Endothelial cell (in vitro differentiated cells): Measurements from ENCODE around the gene SYNPO. TPM values are rescaled to one million over a fixed set of nuclear protein-coding genes. Genes with fewer than 3 reads are reported as not detected.

Source experiments
- DNase-seq: peaks from one replicate; pipeline ENCODE4 v3.0.0; 2021; ENCODE audit warnings: low spot score
- H3K27ac Mint-ChIP-seq: one replicate; pipeline ENCODE4 v1.8.0; 2021; ENCODE audit warnings: mixed read lengths, inconsistent platforms; ENCODE audit not compliant: unreplicated experiment
- H3K27me3 Mint-ChIP-seq: one replicate; pipeline ENCODE4 v1.8.0; 2021; ENCODE audit warnings: mild to moderate bottlenecking, moderate library complexity, mixed read lengths, inconsistent platforms; ENCODE audit not compliant: unreplicated experiment
- H3K36me3 Mint-ChIP-seq: one replicate; pipeline ENCODE4 v1.8.0; 2021; ENCODE audit warnings: mild to moderate bottlenecking, low read depth, mixed read lengths, inconsistent platforms; ENCODE audit not compliant: unreplicated experiment
- H3K4me1 Mint-ChIP-seq: one replicate; pipeline ENCODE4 v1.8.0; 2021; ENCODE audit warnings: mild to moderate bottlenecking, mixed read lengths, inconsistent platforms; ENCODE audit not compliant: unreplicated experiment
- H3K4me3 Mint-ChIP-seq: one replicate; pipeline ENCODE4 v1.8.0; 2021; ENCODE audit warnings: mild to moderate bottlenecking, mixed read lengths, inconsistent platforms; ENCODE audit not compliant: unreplicated experiment
- H3K9me3 Mint-ChIP-seq: one replicate; pipeline ENCODE4 v1.8.0; 2021; ENCODE audit warnings: mixed read lengths, inconsistent platforms; ENCODE audit not compliant: unreplicated experiment
- CTCF ChIP-seq: fragments of 200-600 bp; sonication (generic); IDR thresholded peaks from one replicate; pipeline ENCODE4 v1.5.0; 2021; ENCODE audit warnings: antibody characterized with exemption; ENCODE audit not compliant: unreplicated experiment
- total RNA-seq: library from RNA; stranded (reverse); fragmentation: NEBNext Ultra II Directional; extraction: Animal tissue kit (Norgen Biotek cat#: 25700); gene quantifications from one replicate; pipeline ENCODE4 v1.2.1, GENCODE V29; 2021; ENCODE audit not compliant: unreplicated experiment

SYNPO gene
- total RNA-seq, 1 donor from 2014 or later, result 94.3 TPM

GRCh38 chr5:150660108-150660831, 19.8 kb downstream of the SYNPO start:
- peak overlapping the region; percentile 27 for H3K27ac Mint-ChIP-seq
- DNase-seq, result no peak
- peaks cover 13% of the 10 kb centered on the region for H3K36me3 Mint-ChIP-seq
- H3K4me1 Mint-ChIP-seq, result peaks cover 29% of the 10 kb centered on the region
- TF ChIP-seq CTCF, result no peak
- H3K4me3 Mint-ChIP-seq, result no peak overlapping the region
- peaks cover 14% of the 10 kb centered on the region for H3K27me3 Mint-ChIP-seq
- no peaks in the 10 kb centered on the region for H3K9me3 Mint-ChIP-seq

- no peak within 1 kb of the TSS for H3K4me3 Mint-ChIP-seq
- DNase-seq, result no peak
- no peak for TF ChIP-seq CTCF
- peak within 1 kb of the TSS; percentile 27 for H3K27ac Mint-ChIP-seq
- H3K4me1 Mint-ChIP-seq, result peaks cover 29% of the 10 kb centered on the region
- H3K36me3 Mint-ChIP-seq, result peaks cover 10% of the 10 kb centered on the region
- H3K27me3 Mint-ChIP-seq, result peaks cover 11% of the 10 kb centered on the region
- no peaks in the 10 kb centered on the region for H3K9me3 Mint-ChIP-seq
These were observed 20.6 kb downstream of the SYNPO start, which contains the start of gene MYOZ3 for GRCh38 chr5:150661086-150661485. TSS of gene MYOZ3 (plus strand) at chr5:150661251. CDS start at chr5:150662942, 1,691 bp downstream.

GRCh38 chr5:150661821-150662596, 21.5 kb downstream of the SYNPO start:
- Mint-ChIP-seq H3K27me3 (peaks cover 11% of the 10 kb centered on the region), H3K4me3 (no peak overlapping the region), H3K36me3 (peaks cover 10% of the 10 kb centered on the region), H3K9me3 (no peaks in the 10 kb centered on the region), H3K27ac (no peak overlapping the region), H3K4me1 (peaks cover 29% of the 10 kb centered on the region)
- no peak for TF ChIP-seq CTCF
- DNase-seq, result no peak

GRCh38 chr5:150662731-150663516, 22.5 kb downstream of the SYNPO start:
- Mint-ChIP-seq H3K27ac (no peak overlapping the region), H3K27me3 (peaks cover 5% of the 10 kb centered on the region)
- no peak for TF ChIP-seq CTCF

More at GRCh38 chr5:150662731-150663516, 22.5 kb downstream of the SYNPO start:
- H3K36me3 Mint-ChIP-seq, result peaks cover 6% of the 10 kb centered on the region
- no peaks in the 10 kb centered on the region for H3K9me3 Mint-ChIP-seq
- no peak for DNase-seq
- H3K4me3 Mint-ChIP-seq, result no peak overlapping the region
- peaks cover 24% of the 10 kb centered on the region for H3K4me1 Mint-ChIP-seq
